Measurements from ENCODE around the gene MTA3. TPM values are rescaled to one million over a fixed set of nuclear protein-coding genes. Genes with fewer than 3 reads are reported as not detected.

MTA3 gene
- polyA plus RNA-seq, 1 donor from 2014 or later: 11.2 TPM

- H2AFZ ChIP-seq (ENCODE audit: low read depth, low read length): no peak overlapping the region
- H3K79me2 ChIP-seq (replicated peaks; ENCODE audit: insufficient read depth, low read length): no peaks in the 10 kb centered on the region
- H3K9me2 ChIP-seq (ENCODE audit: insufficient read depth, low read length): no peaks in the 10 kb centered on the region
- H3K9ac ChIP-seq (ENCODE audit: low read length): no peak overlapping the region
- no peak overlapping the region for H3K4me3 ChIP-seq (ENCODE audit: low read length)
- H3K36me3 ChIP-seq (ENCODE audit: insufficient read depth, low read length): no peaks in the 10 kb centered on the region
- no peaks in the 10 kb centered on the region for H3K27me3 ChIP-seq (ENCODE audit: insufficient read depth, low read depth, low read length)
- no peaks in the 10 kb centered on the region for H4K20me1 ChIP-seq (ENCODE audit: insufficient read depth)
- no peak overlapping the region for H3K27ac ChIP-seq (ENCODE audit: low read length)
- no peak overlapping the region for H3K4me2 ChIP-seq (ENCODE audit: low read length)
- no peaks in the 10 kb centered on the region for H3K9me3 ChIP-seq (ENCODE audit: low read length)
- TF ChIP-seq EZH2 (IDR thresholded peaks at IDR 0.05; ENCODE audit: borderline replicate concordance, insufficient read depth, low read length, poor library complexity, severe bottlenecking) (no peak), REST (IDR thresholded peaks at IDR 0.05; ENCODE audit: borderline replicate concordance) (no peak), EP300 (conservative IDR thresholded peaks at IDR 0.05; ENCODE audit: poor library complexity, severe bottlenecking) (no peak), POLR2AphosphoS5 (IDR thresholded peaks at IDR 0.05) (no peak), TAF1 (IDR thresholded peaks at IDR 0.05; ENCODE audit: low read depth) (no peak), MXI1 (conservative IDR thresholded peaks at IDR 0.05; ENCODE audit: poor library complexity, severe bottlenecking) (no peak), SMC3 (conservative IDR thresholded peaks at IDR 0.05; ENCODE audit: poor library complexity) (no peak), RAD21 (conservative IDR thresholded peaks at IDR 0.05) (no peak)
- TF ChIP-seq, protein P1, sequence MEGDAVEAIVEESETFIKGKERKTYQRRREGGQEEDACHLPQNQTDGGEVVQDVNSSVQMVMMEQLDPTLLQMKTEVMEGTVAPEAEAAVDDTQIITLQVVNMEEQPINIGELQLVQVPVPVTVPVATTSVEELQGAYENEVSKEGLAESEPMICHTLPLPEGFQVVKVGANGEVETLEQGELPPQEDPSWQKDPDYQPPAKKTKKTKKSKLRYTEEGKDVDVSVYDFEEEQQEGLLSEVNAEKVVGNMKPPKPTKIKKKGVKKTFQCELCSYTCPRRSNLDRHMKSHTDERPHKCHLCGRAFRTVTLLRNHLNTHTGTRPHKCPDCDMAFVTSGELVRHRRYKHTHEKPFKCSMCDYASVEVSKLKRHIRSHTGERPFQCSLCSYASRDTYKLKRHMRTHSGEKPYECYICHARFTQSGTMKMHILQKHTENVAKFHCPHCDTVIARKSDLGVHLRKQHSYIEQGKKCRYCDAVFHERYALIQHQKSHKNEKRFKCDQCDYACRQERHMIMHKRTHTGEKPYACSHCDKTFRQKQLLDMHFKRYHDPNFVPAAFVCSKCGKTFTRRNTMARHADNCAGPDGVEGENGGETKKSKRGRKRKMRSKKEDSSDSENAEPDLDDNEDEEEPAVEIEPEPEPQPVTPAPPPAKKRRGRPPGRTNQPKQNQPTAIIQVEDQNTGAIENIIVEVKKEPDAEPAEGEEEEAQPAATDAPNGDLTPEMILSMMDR (IDR thresholded peaks at IDR 0.05; ENCODE audit: poor library complexity, severe bottlenecking): no peak
- H3F3A ChIP-seq (ENCODE audit: insufficient read depth, low read length, poor library complexity, severe bottlenecking): no peaks in the 10 kb centered on the region
Observed at GRCh38 chr2:42547446-42548295, 20.8 kb upstream of the MTA3 start.

DNA sequence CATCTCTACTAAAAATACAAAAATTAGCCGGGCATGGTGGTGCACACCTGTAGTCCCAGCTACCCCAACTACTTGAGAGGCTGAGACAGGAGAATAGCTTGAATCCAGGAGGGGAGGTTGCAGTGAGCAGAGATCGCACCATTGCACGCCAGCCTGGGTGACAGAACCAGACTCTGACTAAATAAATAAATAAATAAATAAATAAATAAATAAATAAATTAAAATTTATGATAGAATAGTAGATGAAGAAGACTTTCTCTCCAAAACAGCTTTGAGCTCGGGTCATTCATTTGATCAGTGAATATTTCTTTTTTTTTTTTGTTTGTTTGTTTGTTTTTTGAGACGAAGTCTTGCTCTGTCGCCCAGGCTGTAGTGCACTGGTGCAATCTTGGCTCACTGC is 17.6 kb upstream of the MTA3 start:
- no peaks in the 10 kb centered on the region for H3K9me2 ChIP-seq (ENCODE audit: insufficient read depth, low read length)
- no peak for TF ChIP-seq EZH2 (IDR thresholded peaks at IDR 0.05; ENCODE audit: borderline replicate concordance, insufficient read depth, low read length, poor library complexity, severe bottlenecking)
- no peak for TF ChIP-seq REST (IDR thresholded peaks at IDR 0.05; ENCODE audit: borderline replicate concordance)
- TF ChIP-seq TAF1 (IDR thresholded peaks at IDR 0.05; ENCODE audit: low read depth): no peak
- TF ChIP-seq POLR2AphosphoS5 (IDR thresholded peaks at IDR 0.05): no peak
- no peak for TF ChIP-seq SMC3 (conservative IDR thresholded peaks at IDR 0.05; ENCODE audit: poor library complexity)
- TF ChIP-seq RAD21 (conservative IDR thresholded peaks at IDR 0.05): no peak
- TF ChIP-seq EP300 (conservative IDR thresholded peaks at IDR 0.05; ENCODE audit: poor library complexity, severe bottlenecking): no peak
- TF ChIP-seq, protein P1 (IDR thresholded peaks at IDR 0.05; ENCODE audit: poor library complexity, severe bottlenecking): no peak
- no peak for TF ChIP-seq MXI1 (conservative IDR thresholded peaks at IDR 0.05; ENCODE audit: poor library complexity, severe bottlenecking)
- H3K79me2 ChIP-seq (replicated peaks; ENCODE audit: insufficient read depth, low read length): no peaks in the 10 kb centered on the region
- H3K4me2 ChIP-seq (ENCODE audit: low read length): no peak overlapping the region
- H2AFZ ChIP-seq (ENCODE audit: low read depth, low read length): no peak overlapping the region
- H3K27me3 ChIP-seq (ENCODE audit: insufficient read depth, low read depth, low read length): no peaks in the 10 kb centered on the region
- H3K36me3 ChIP-seq (ENCODE audit: insufficient read depth, low read length): no peaks in the 10 kb centered on the region
- no peaks in the 10 kb centered on the region for H4K20me1 ChIP-seq (ENCODE audit: insufficient read depth)
- H3K9me3 ChIP-seq (ENCODE audit: low read length): no peaks in the 10 kb centered on the region
- H3K27ac ChIP-seq (ENCODE audit: low read length): no peak overlapping the region
- H3F3A ChIP-seq (ENCODE audit: insufficient read depth, low read length, poor library complexity, severe bottlenecking): no peaks in the 10 kb centered on the region
- H3K9ac ChIP-seq (ENCODE audit: low read length): no peak overlapping the region
- no peak overlapping the region for H3K4me3 ChIP-seq (ENCODE audit: low read length)

Measured in neural cell (in vitro differentiated cells).